ENCODE data around the gene ACTR6.
A peak's percentile ranks its signal among the peaks of the same experiment; 100 is the strongest.
"Not testable (repeated sequence)": the region's sequence is repeated elsewhere in the genome, so short reads cannot be mapped to it uniquely, and the experiment has no call there.

ACTR6 gene

GRCh38 chr12:100200463-100201181 is at the start of gene ACTR6:
Gene ACTR6 (plus strand): TSS chr12:100200815. CDS start chr12:100200852, 37 bp downstream.
- peak; percentile 95 for DNase-seq (ENCODE audit: low read depth)

DNA sequence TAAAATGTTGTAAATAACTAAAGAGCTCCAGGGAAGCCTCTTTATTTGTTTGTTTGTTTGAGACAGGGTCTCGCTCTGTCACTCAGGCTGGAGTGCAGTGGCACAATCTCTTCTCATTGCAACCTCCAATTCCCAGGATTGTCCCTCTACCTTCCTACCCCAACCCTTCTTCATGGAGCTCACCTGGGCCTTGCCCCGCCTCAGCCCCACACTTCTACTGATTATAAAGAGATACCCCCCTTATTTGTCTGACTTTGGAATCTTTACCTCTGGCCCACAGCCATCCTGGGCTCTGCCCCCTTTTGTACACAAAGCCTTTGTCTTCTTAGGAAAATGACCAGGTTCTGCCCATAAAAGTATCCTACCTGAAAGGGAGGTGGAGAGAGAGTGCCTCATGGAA is 48.8 kb upstream of the ACTR6 start:
- no peak for DNase-seq (ENCODE audit: low read depth)

DNA sequence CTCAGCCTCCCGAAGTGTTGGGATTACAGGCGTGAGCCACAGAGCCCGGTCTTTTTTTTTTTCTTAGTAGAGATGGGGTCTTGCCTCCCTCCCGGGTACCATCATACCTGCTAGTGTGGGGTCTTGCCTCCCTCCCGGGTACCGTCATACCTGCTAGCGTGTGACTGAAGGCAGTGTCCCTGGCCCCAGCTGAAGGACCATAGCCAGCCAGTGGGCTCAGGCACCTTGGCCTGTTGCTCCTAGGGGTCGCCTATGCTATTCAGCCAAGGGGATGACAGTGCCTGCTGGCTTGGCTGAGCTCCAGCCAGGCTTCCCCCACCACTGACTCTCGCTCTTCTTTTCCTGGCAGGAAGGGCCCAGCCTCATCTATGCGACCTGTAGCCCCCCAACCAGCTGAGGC is 47.5 kb upstream of the ACTR6 start:
- no peak for DNase-seq (ENCODE audit: low read depth)

- DNase-seq (ENCODE audit: low read depth): peak; percentile 41
These were observed 46.0 kb upstream of the ACTR6 start for GRCh38 chr12:100154474-100155247.

- DNase-seq (ENCODE audit: low read depth): no peak
These were observed 43.7 kb upstream of the ACTR6 start for GRCh38 chr12:100156731-100157426.

- DNase-seq (ENCODE audit: low read depth): no peak
These were observed 43.2 kb upstream of the ACTR6 start for GRCh38 chr12:100157427-100157821.

DNA sequence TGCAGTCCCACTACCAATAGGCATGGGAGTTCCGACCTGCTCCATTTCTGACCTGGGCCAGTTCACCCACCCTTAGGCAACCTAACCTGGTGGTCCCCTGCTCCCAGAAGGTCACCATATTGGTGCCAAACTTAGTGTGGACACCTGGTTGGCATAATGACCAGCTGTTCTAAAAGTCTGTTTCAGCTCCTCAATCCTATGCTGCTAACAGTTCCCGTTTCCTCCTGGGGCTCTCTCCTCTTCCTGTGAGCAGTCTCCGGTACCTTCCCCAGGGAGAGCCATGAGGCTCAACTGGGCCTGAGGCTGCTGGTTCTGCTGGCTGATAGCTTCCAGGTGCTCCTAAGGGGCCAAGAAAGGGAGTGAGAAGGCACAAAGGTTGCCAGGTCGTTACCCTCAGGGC is 42.1 kb upstream of the ACTR6 start:
- no peak for DNase-seq (ENCODE audit: low read depth)

GRCh38 chr12:100159391-100160104 is 41.1 kb upstream of the ACTR6 start:
- DNase-seq (ENCODE audit: low read depth): no peak

DNA sequence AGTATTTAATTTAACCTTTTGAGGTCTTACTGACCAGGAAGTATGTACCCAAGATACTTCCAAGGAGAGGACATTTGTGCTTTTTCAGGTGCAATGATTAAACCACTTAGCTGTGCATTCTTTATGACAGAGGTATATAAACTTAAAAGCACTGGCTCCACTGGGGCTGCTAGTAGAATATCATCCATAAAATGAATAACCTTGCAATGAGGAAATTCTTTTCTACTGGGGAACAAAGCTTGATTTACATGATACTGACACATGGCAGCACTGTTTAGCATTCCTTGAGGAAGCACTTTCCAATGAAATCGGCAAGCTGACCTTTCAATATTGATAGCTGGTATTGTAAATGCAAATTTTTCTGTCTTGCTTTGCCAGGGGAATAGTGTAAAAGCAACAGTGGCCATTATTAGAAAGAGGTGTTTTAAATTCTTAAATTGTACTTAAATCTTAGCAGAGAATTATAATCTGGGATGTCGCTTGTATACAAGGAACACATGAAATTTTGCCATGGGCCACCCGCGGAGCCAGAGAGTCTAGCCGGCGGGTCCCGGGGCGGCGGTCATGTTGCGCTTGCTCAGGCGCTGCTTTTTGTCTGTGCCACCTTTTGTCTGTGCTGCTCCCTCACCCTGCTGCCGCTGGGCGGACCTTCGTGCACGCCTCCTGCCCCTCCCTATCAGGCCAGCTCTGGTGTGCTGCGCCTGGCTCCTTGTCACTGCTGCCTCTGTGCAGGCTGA is 37.0 kb upstream of the ACTR6 start:
- peak; percentile 19 for DNase-seq (ENCODE audit: low read depth)

DNA sequence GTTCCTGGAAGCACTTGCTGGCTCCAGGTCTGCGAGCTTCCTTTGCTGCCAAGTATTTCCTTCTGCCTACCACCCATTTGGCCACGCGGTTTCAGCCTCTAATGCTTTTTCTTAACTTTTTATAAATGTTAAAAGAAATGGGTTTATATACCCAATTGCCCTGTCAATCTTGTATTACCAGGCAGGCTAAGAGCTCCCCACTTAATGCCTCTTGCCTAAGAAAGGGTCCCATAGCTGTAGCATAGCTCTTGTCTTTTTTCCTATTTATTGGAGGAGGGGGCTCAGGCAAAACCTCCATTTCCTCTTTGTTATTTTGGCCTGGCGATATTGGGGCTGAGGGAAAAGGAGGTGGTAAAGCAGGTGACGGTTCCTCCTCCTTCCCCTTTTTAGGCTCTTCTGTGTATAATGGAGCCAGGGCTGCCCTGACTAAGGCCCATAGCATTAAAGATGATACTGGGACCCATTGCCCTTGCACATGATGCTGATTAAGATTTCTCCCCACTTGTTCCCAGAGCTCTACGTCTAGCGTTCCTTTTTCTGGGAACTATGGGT is 36.4 kb upstream of the ACTR6 start:
- DNase-seq (ENCODE audit: low read depth): no peak

GRCh38 chr12:100165356-100165755 is 35.3 kb upstream of the ACTR6 start:
- DNase-seq (ENCODE audit: low read depth): no peak

- no peak for DNase-seq (ENCODE audit: low read depth)
These were observed 34.4 kb upstream of the ACTR6 start for GRCh38 chr12:100166232-100166631.

GRCh38 chr12:100168562-100168961 is 32.1 kb upstream of the ACTR6 start:
- no peak for DNase-seq (ENCODE audit: low read depth)

DNA sequence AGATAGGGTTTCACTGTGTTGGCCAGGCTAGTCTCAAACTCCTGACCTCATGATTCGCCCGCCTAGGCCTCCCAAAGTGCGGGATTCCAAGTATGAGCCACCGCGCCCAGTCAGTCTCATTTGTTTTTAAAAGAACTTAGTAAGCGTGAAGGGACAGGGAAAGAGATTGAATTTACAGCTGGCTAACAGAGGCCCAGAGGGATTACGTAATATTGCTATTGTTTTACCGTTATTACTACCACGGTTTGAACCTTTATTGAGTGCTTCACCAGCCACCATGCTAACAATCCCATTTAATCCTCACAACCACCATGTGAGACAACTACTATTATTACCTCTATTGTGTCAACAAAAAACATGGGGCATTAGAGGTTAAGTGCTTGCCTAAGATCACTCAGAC is 31.3 kb upstream of the ACTR6 start:
- no peak for DNase-seq (ENCODE audit: low read depth)

GRCh38 chr12:100170313-100170858 is 30.2 kb upstream of the ACTR6 start:
- peak; percentile 47 for DNase-seq (ENCODE audit: low read depth)

GRCh38 chr12:100171248-100171647 is 29.4 kb upstream of the ACTR6 start:
- no peak for DNase-seq (ENCODE audit: low read depth)

- no peak for DNase-seq (ENCODE audit: low read depth)
These were observed 27.5 kb upstream of the ACTR6 start for GRCh38 chr12:100173111-100173510.

GRCh38 chr12:100174495-100174894 is 26.1 kb upstream of the ACTR6 start:
- no peak for DNase-seq (ENCODE audit: low read depth)

- DNase-seq (ENCODE audit: low read depth): not testable (repeated sequence)
These were observed 24.1 kb upstream of the ACTR6 start for GRCh38 chr12:100176493-100176892.

DNA sequence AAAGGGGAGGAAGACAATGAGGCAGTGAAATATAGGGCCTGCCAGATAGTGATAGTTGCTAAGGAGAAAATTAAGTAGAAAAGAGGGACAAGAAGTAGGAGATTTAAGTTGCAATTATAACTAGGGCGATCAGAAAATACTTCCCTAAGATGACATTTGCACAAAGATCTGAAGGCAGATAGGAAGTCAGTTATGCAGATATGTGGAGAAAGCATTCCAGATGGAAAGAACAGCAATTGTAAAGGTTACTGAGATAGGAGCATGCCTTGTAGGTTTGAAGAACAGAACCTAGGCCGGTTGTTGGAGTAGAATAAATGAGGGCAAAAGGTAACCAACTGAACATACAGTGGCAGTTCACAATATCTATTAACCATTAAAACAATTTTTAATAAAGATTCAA is 21.4 kb upstream of the ACTR6 start:
- no peak for DNase-seq (ENCODE audit: low read depth)

- DNase-seq (ENCODE audit: low read depth): no peak
These were observed 16.0 kb upstream of the ACTR6 start for GRCh38 chr12:100184549-100185145.

All from amniotic epithelial cell (primary cell).